Ishikawa (cell line): ENCODE data around the gene PCID2.

Experiments used
- CEBPB ChIP-seq: IDR thresholded peaks from 2 replicates; pipeline ENCODE4 v1.6.1; 2012
- CREB1 ChIP-seq: IDR thresholded peaks from 2 replicates; pipeline ENCODE4 v1.6.1; 2012; ENCODE audit warnings: low read depth
- EGR1 ChIP-seq: IDR thresholded peaks from 2 replicates; pipeline ENCODE4 v1.6.1; 2012
- EP300 ChIP-seq: IDR thresholded peaks from 2 replicates; pipeline ENCODE4 v1.6.1; 2012; ENCODE audit warnings: borderline replicate concordance
- FOXM1 ChIP-seq: IDR thresholded peaks from 2 replicates; pipeline ENCODE4 v1.6.1; 2012; ENCODE audit warnings: low read depth, borderline replicate concordance
- NFIC ChIP-seq: IDR thresholded peaks from 2 replicates; pipeline ENCODE4 v1.6.1; 2012
- RAD21 ChIP-seq: IDR thresholded peaks from 2 replicates; pipeline ENCODE4 v1.6.1; 2012; ENCODE audit warnings: low read depth
- TAF1 ChIP-seq: IDR thresholded peaks from 2 replicates; pipeline ENCODE4 v1.6.1; 2012; ENCODE audit warnings: low read depth, mild to moderate bottlenecking
- TCF12 ChIP-seq: IDR thresholded peaks from 2 replicates; pipeline ENCODE4 v1.6.1; 2012; ENCODE audit warnings: low read depth
- TEAD4 ChIP-seq: IDR thresholded peaks from 2 replicates; pipeline ENCODE4 v1.6.1; 2012
- YY1 ChIP-seq: IDR thresholded peaks from 2 replicates; pipeline ENCODE4 v1.6.1; 2012; ENCODE audit warnings: low read depth
- ZBTB7A ChIP-seq: IDR thresholded peaks from 2 replicates; pipeline ENCODE4 v1.6.1; 2012; ENCODE audit warnings: low read depth
- TF ChIP-seq, protein P1 (sequence below): IDR thresholded peaks from 2 replicates; pipeline ENCODE4 v1.6.1; 2012
- TF ChIP-seq, protein P2 (sequence below): IDR thresholded peaks from 2 replicates; pipeline ENCODE4 v1.6.1; 2012; ENCODE audit warnings: low read depth, mild to moderate bottlenecking
- TF ChIP-seq, protein P3 (sequence below): IDR thresholded peaks from 2 replicates; pipeline ENCODE4 v1.6.1; 2012

PCID2 gene

GRCh38 chr13:113144255-113144629 is 64.2 kb downstream of the PCID2 start:
- TF ChIP-seq, protein P1, sequence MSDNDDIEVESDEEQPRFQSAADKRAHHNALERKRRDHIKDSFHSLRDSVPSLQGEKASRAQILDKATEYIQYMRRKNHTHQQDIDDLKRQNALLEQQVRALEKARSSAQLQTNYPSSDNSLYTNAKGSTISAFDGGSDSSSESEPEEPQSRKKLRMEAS: no peak
- no peak for TF ChIP-seq FOXM1

- TF ChIP-seq EGR1 (no peak), TAF1 (no peak), YY1 (no peak), RAD21 (no peak), CREB1 (no peak)
These were observed 64.8 kb downstream of the PCID2 start for GRCh38 chr13:113143466-113144254.

DNA sequence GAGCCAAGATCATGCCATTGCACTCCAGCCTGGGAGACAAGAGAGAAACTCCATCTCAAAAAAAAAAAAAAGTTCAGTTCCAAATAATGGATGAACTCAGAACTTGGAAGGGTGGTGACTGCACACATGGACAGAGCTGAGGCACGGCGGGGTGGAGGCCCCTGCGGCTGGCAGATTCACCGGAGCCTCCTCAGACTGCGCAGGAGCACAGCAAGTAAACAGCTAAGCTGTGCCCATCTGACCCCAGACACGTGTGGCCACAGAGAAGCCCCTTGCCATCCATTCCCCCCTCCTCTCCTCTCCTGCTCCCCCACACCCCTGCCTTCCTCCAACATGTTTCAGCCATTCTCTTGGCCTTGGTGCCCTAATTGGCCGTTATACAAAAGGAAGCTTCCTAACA is 65.6 kb downstream of the PCID2 start:
- TF ChIP-seq NFIC (no peak), TCF12 (no peak), RAD21 (no peak), EGR1 (no peak), ZBTB7A (no peak), YY1 (no peak), EP300 (no peak), FOXM1 (no peak), TEAD4 (no peak), CREB1 (no peak), CEBPB (no peak), TAF1 (no peak)
- TF ChIP-seq, protein P2, sequence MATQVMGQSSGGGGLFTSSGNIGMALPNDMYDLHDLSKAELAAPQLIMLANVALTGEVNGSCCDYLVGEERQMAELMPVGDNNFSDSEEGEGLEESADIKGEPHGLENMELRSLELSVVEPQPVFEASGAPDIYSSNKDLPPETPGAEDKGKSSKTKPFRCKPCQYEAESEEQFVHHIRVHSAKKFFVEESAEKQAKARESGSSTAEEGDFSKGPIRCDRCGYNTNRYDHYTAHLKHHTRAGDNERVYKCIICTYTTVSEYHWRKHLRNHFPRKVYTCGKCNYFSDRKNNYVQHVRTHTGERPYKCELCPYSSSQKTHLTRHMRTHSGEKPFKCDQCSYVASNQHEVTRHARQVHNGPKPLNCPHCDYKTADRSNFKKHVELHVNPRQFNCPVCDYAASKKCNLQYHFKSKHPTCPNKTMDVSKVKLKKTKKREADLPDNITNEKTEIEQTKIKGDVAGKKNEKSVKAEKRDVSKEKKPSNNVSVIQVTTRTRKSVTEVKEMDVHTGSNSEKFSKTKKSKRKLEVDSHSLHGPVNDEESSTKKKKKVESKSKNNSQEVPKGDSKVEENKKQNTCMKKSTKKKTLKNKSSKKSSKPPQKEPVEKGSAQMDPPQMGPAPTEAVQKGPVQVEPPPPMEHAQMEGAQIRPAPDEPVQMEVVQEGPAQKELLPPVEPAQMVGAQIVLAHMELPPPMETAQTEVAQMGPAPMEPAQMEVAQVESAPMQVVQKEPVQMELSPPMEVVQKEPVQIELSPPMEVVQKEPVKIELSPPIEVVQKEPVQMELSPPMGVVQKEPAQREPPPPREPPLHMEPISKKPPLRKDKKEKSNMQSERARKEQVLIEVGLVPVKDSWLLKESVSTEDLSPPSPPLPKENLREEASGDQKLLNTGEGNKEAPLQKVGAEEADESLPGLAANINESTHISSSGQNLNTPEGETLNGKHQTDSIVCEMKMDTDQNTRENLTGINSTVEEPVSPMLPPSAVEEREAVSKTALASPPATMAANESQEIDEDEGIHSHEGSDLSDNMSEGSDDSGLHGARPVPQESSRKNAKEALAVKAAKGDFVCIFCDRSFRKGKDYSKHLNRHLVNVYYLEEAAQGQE: no peak
- TF ChIP-seq, protein P1: no peak
- TF ChIP-seq, protein P3, sequence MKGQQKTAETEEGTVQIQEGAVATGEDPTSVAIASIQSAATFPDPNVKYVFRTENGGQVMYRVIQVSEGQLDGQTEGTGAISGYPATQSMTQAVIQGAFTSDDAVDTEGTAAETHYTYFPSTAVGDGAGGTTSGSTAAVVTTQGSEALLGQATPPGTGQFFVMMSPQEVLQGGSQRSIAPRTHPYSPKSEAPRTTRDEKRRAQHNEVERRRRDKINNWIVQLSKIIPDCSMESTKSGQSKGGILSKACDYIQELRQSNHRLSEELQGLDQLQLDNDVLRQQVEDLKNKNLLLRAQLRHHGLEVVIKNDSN: no peak

GRCh38 chr13:113141601-113141970 is 66.9 kb downstream of the PCID2 start:
- TF ChIP-seq TAF1: no peak
- no peak for TF ChIP-seq NFIC
- TF ChIP-seq TCF12: no peak
- no peak for TF ChIP-seq EP300
- no peak for TF ChIP-seq RAD21
- TF ChIP-seq, protein P1: no peak
- no peak for TF ChIP-seq FOXM1
- TF ChIP-seq EGR1: no peak
- TF ChIP-seq CREB1: no peak
- TF ChIP-seq CEBPB: no peak
- TF ChIP-seq, protein P3: no peak

DNA sequence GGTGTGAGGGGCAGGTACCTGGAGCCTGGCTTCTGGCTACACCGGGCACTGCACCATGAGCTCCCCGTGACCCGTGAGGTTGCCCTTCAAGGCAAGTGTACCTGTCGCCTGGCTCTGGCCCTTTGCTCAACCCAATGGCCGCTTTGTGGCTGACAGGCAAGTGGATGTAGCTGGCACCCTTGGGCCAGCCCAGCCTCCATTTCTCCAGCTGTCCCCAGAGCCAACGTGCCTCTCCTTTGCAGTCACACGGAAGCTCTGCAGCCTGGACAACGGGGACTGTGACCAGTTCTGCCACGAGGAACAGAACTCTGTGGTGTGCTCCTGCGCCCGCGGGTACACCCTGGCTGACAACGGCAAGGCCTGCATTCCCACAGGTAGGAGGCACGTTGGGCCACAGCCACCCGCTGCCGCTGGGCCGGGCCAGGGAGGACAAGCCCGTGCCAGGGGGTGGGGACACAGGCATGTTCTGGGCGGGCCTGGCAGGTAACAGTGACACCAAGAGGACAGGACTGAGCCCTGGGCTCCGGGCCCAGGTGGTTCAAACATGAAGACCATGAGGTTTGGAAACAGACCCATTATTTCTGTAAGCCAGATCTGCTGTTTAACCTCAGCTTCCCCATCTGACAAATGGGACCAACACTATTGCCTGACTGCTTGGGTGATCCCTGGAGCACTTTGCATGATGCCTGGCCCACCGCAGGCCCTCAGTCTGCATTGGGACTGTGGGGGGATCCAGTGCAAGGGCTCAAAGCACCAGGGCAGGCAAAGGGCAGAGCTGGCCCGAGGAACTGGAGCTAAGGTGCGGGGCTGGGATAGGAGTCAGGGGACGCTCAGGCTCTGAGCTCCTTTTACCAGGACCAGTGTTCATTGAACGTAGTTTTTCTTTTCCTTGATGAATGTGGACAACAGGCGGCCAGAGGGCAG is 67.5 kb downstream of the PCID2 start:
- TF ChIP-seq, protein P1: no peak
- TF ChIP-seq EGR1: no peak
- no peak for TF ChIP-seq TAF1
- no peak for TF ChIP-seq YY1
- TF ChIP-seq EP300: no peak
- TF ChIP-seq, protein P3: no peak
- no peak for TF ChIP-seq TEAD4
- TF ChIP-seq CREB1: no peak
- no peak for TF ChIP-seq ZBTB7A
- TF ChIP-seq RAD21: no peak
- TF ChIP-seq, protein P2: no peak
- no peak for TF ChIP-seq CEBPB
